ENCODE data around the gene RPS21.
"Not testable (repeated sequence)": the region's sequence is repeated elsewhere in the genome, so short reads cannot be mapped to it uniquely, and the experiment has no call there.

Gene RPS21

GRCh38 chr20:62413025-62413570 lies 26.2 kb downstream of the RPS21 start:
- DNase-seq, result no peak

- DNase-seq, result no peak
Measured at GRCh38 chr20:62413896-62414481, 27.1 kb downstream of the RPS21 start.

GRCh38 chr20:62415354-62416111 lies 28.6 kb downstream of the RPS21 start:
- no peak for DNase-seq

- no peak for DNase-seq
Measured at GRCh38 chr20:62416651-62417637, 30.0 kb downstream of the RPS21 start.

- DNase-seq, result no peak
Measured at GRCh38 chr20:62417981-62418708, 31.2 kb downstream of the RPS21 start.

- no peak for DNase-seq
Measured at GRCh38 chr20:62418709-62419487, 32.0 kb downstream of the RPS21 start.

- no peak for DNase-seq
Measured at GRCh38 chr20:62419759-62420158, 32.9 kb downstream of the RPS21 start.

GRCh38 chr20:62420846-62421715 lies 34.2 kb downstream of the RPS21 start:
- no peak for DNase-seq

GRCh38 chr20:62421716-62421990 lies 34.8 kb downstream of the RPS21 start:
- no peak for DNase-seq

- no peak for DNase-seq
Measured at GRCh38 chr20:62422636-62423325, 35.9 kb downstream of the RPS21 start.

- DNase-seq, result no peak
Measured at GRCh38 chr20:62423326-62423706, 36.4 kb downstream of the RPS21 start.

- no peak for DNase-seq
Measured at GRCh38 chr20:62424249-62425107, 37.6 kb downstream of the RPS21 start.

- DNase-seq, result no peak
Measured at GRCh38 chr20:62425281-62426058, 38.6 kb downstream of the RPS21 start.

- DNase-seq, result not testable (repeated sequence)
Measured at GRCh38 chr20:62426059-62426348, 39.1 kb downstream of the RPS21 start.

- DNase-seq, result no peak
Measured at GRCh38 chr20:62426699-62427131, 39.8 kb downstream of the RPS21 start.

- no peak for DNase-seq
Measured at GRCh38 chr20:62427172-62428001, 40.5 kb downstream of the RPS21 start, which contains the start of gene RBBP8NL. Gene RBBP8NL (minus strand): TSS chr20:62427539. CDS start chr20:62419647, 7,892 bp downstream.

GRCh38 chr20:62428002-62428372 lies 41.1 kb downstream of the RPS21 start:
- DNase-seq, result no peak

Data from effector CD4-positive, alpha-beta T cell (primary cell).